A549 (cell line): Measurements from ENCODE around the gene DUOX1.

Experiments
- CHD4 ChIP-seq: fragments of 200-600 bp; sonication (generic); IDR thresholded peaks from 2 replicates; pipeline ENCODE4 v1.6.1; 2016; ENCODE audit warnings: antibody characterized with exemption, mild to moderate bottlenecking, borderline replicate concordance
- CTCF ChIP-seq: fragments of >200 bp; sonication (Bioruptor Twin); formaldehyde crosslinking; IDR thresholded peaks from 3 replicates; pipeline ENCODE4 v1.5.1; 2016
- E2F6 ChIP-seq: IDR thresholded peaks from 2 replicates; pipeline ENCODE4 v1.6.1; 2012; ENCODE audit warnings: low read depth, borderline replicate concordance
- EP300 ChIP-seq, 2 experiments: fragments of >200 bp; sonication (Bioruptor Twin); formaldehyde crosslinking; IDR thresholded peaks; 2 replicates in 1 of 2; 3 replicates in 1 of 2; pipeline ENCODE4 v1.6.1; 2016 to 2017
- GATA3 ChIP-seq: IDR thresholded peaks from 2 replicates; pipeline ENCODE4 v1.6.1; 2012; ENCODE audit warnings: borderline replicate concordance
- JUN ChIP-seq, 2 experiments: fragments of >200 bp; sonication (Bioruptor Twin); formaldehyde crosslinking; IDR thresholded peaks; 2 replicates in 1 of 2; 3 replicates in 1 of 2; pipeline ENCODE4 v1.6.1; 2016 to 2017
- MAX ChIP-seq: IDR thresholded peaks from 2 replicates; pipeline ENCODE4 v1.6.1; 2012
- MYC ChIP-seq: IDR thresholded peaks from 2 replicates; pipeline ENCODE4 v1.6.1; 2012; ENCODE audit warnings: mild to moderate bottlenecking, inconsistent platforms, low read length, improper control_type of control experiment, borderline replicate concordance
- NFE2L2 ChIP-seq: fragments of 150-350 bp; conservative IDR thresholded peaks from 2 replicates; pipeline ENCODE4 v1.6.1; 2014; ENCODE audit warnings: low read length
- POLR2A ChIP-seq: IDR thresholded peaks from 2 replicates; pipeline ENCODE4 v1.6.1; 2012; ENCODE audit warnings: mild to moderate bottlenecking, low read length
- RFX5 ChIP-seq: fragments of 450-650 bp; IDR thresholded peaks from 2 replicates; pipeline ENCODE4 v1.7.1; 2014; ENCODE audit warnings: antibody characterized with exemption, mild to moderate bottlenecking, moderate library complexity
- USF2 ChIP-seq: fragments of 450-650 bp; IDR thresholded peaks from 2 replicates; pipeline ENCODE4 v1.6.1; 2014; ENCODE audit warnings: antibody characterized with exemption
- ZFP36 ChIP-seq: fragments of 450-650 bp; IDR thresholded peaks from 2 replicates; pipeline ENCODE4 v1.6.1; 2014; ENCODE audit warnings: borderline replicate concordance; ENCODE audit not compliant: partially characterized antibody

- TF ChIP-seq E2F6 (no peak), MYC (no peak), RFX5 (no peak), ZFP36 (no peak), JUN (IDR thresholded peaks at IDR 0.05) (no peak), POLR2A (no peak), MAX (no peak), CTCF (no peak), CHD4 (no peak), GATA3 (no peak), USF2 (no peak), NFE2L2 (no peak), EP300 (IDR thresholded peaks at IDR 0.05) (no peak)
Measured at GRCh38 chr15:45157974-45158373, 28.2 kb downstream of the DUOX1 start.
